Psoas muscle (tissue), 8 donors: ENCODE measurements around the gene FIG4. TPM values are rescaled to one million over a fixed set of nuclear protein-coding genes. Genes with fewer than 3 reads are reported as not detected.

Experiments
- ATAC-seq, 4 donors: fragments of 200-7000 bp; cut with Tn5 transposase; one replicate each; pipeline ENCODE4 v1.9.1; 2020; ENCODE audit warnings: moderate library complexity in 3 of 4, mild to moderate bottlenecking in 2 of 4
- DNase-seq, 2 donors: peaks; one replicate each; pipeline ENCODE4 v3.0.0-alpha.2; 2020
- H3K27ac ChIP-seq: fragments of 200-600 bp; one replicate; pipeline ENCODE4 v1.8.0; 2022
- H3K27me3 ChIP-seq, 3 donors: fragments of 200-600 bp in 1 of 3; one replicate each; pipeline versions ENCODE4 v1.6.1 to v1.8.0; 2013 to 2022; ENCODE audit warnings: low read length in 2 of 3, mild to moderate bottlenecking in 2 of 3, moderate library complexity in 1 of 3; ENCODE audit not compliant: insufficient read depth in 3 of 3
- H3K36me3 ChIP-seq, 2 donors: fragments of 200-600 bp in 1 of 2; one replicate each; pipeline versions ENCODE4 v1.6.1 to v1.8.0; 2013 to 2022; ENCODE audit warnings: low read depth in 1 of 2, mild to moderate bottlenecking in 1 of 2, moderate library complexity in 1 of 2; ENCODE audit not compliant: insufficient read depth in 1 of 2
- H3K4me1 ChIP-seq: fragments of 200-600 bp; one replicate; pipeline ENCODE4 v1.8.0; 2022
- H3K4me3 ChIP-seq: fragments of 200-600 bp; one replicate; pipeline ENCODE4 v1.8.0; 2022; ENCODE audit warnings: mild to moderate bottlenecking
- H3K9me3 ChIP-seq: fragments of 200-600 bp; one replicate; pipeline ENCODE4 v1.8.0; 2022
- WGBS, 3 donors: extraction: QIAGEN DNeasy Blood & Tissue Kit; methylation state at CpG; one replicate each; pipeline versions ENCODE4 v1.1.6 to v1.1.7; 2013; 5-methylcytosine and 5-hydroxymethylcytosine counted together
- intact Hi-C, 2 donors: fragments of 100-400 bp; cut with DNase I; formaldehyde crosslinking; loops; one replicate each; pipeline versions ENCODE4 v1.11.0 to v1.14.2; 2022
- long read RNA-seq, 2 donors: library from polyadenylated mRNA; unstranded; transcript quantifications; one replicate each; pipeline ENCODE4 v2.0.0, GENCODE V29; 2021
- polyA plus RNA-seq, 3 donors: library from polyadenylated mRNA; stranded (reverse); fragments of 200-250 nt; gene quantifications; one replicate each; pipeline ENCODE4 v1.2.3, GENCODE V29; 2013
- total RNA-seq, 4 donors: library from RNA; stranded (reverse); fragmentation: NEBNext Ultra II Directional in 2 of 4; extraction: Animal tissue kit (Norgen Biotek cat#: 25700) in 2 of 4; gene quantifications; one replicate each; pipeline versions ENCODE4 v1.2.1 to v1.2.4, GENCODE V29; 2021 to 2023
- TF ChIP-seq, protein P1 (sequence below): fragments of 200-600 bp; IDR thresholded peaks from one replicate; pipeline ENCODE4 v1.8.0; 2022; ENCODE audit warnings: antibody characterized with exemption
- donor health status: healthy with polysubstance abuse.
- donor health status: DM: no; HTN: no; CAD: no; lungs with moderate emphysema.
- donor health status: Bipolar disorder and iron deficiency.
- donor health status: healthy.
- donor health status: DM: yes; HTN: yes; CAD: no.
- donor health status: DM: no; HTN: no; CAD: no.
- donor health status: DM: no; HTN: no; CAD: no.
- donor health status: DM: yes; HTN: yes; CAD: no.

The FIG4 gene
- 10 to 100 TPM in 3 of 4 donors, 1 to 10 TPM in 1; 7.9 to 12.5 (median 11.2) TPM for total RNA-seq
- polyA plus RNA-seq: 1 to 10 TPM; 5.8 to 8.6 (median 7.5) TPM
- long read RNA-seq, donor 1, transcript FIG4-201 (23 exons, 3,011 nt): major isoform, 13 of 17 reads
- long read RNA-seq, donor 1, partial matches to known transcripts: 1 of 17 reads
- long read RNA-seq, donor 1, other reads (novel, unspliced or antisense): 3 of 17 reads
- long read RNA-seq, donor 2, transcript FIG4-201 (23 exons, 3,011 nt): major isoform, 9 of 15 reads
- long read RNA-seq, donor 2, partial matches to known transcripts: 1 of 15 reads
- long read RNA-seq, donor 2, other reads (novel, unspliced or antisense): 5 of 15 reads

DNA sequence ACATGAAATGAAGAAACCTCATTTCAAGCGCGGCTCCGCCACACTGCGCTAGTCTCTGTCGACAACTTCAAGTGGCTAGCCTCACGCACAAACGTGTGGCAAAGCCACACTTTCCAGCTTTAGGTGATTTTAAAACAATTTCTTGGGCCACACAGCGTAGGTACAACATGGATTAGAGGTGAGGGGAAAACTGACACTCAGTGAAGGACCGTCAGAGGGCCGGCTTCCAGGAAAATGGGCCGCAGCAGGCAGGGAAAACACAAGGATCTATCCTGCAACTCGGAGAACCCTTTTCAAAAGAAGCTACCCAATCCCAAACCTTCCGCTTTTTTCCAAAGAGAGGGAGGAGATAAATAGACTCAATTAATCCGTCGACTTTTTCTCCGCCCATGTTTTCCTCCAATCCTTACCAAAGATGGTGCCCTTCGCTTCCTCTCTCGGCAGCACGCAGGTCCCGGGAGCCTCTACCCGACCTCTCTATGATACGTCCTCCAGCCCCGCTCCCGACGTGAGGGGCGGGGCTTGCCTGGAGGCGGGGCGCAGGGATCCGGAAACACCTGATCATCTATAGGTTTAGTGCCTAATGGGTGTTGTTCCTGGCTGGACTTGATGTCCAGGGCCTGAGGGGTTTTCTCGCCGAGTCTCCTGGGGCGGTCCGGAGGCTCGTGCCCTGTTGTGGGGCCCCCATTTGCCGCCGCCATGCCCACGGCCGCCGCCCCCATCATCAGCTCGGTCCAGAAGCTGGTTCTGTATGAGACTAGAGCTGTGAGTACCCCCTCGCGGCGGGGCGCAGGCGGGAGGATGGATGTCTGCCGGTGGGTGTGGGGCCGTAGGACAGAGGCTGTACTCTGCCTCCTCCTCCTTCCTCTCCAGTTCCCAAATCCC, at the start of gene FIG4, which contains the start of gene AK9:
Gene FIG4, plus strand, starts transcription at position 560 of the 885 bp plus-strand sequence. Its CDS starts 140 bp downstream, at position 700.
Gene AK9, minus strand, starts transcription at position 466 of the 885 bp plus-strand sequence. CDS start 15,457 bp downstream, outside the sequence.
- 0% methylated on average over 39 to 47 of the region's 47 CpGs for WGBS, 3 donors
- ATAC-seq (peak; percentile 98 to 99 (median 99)), DNase-seq (peak; percentile 93 to 95)
- intact Hi-C loops: loop anchor here in 1 of 2 donors (5.0 kb wide), 1 partner anchor 491 kb away; the partner anchor contains the start of gene CDC40
- Histone ChIP-seq H3K9me3 (no peaks in the 10 kb centered on the region), H3K36me3 (peaks cover 0 to 4% of the 10 kb centered on the region in 2 donors), H3K4me1 (peaks cover 26% of the 10 kb centered on the region), H3K4me3 (peak within 1 kb of the TSS; percentile 88), H3K27ac (peak within 1 kb of the TSS; percentile 92), H3K27me3 (no peaks in the 10 kb centered on the region)
- TF ChIP-seq, protein P1, sequence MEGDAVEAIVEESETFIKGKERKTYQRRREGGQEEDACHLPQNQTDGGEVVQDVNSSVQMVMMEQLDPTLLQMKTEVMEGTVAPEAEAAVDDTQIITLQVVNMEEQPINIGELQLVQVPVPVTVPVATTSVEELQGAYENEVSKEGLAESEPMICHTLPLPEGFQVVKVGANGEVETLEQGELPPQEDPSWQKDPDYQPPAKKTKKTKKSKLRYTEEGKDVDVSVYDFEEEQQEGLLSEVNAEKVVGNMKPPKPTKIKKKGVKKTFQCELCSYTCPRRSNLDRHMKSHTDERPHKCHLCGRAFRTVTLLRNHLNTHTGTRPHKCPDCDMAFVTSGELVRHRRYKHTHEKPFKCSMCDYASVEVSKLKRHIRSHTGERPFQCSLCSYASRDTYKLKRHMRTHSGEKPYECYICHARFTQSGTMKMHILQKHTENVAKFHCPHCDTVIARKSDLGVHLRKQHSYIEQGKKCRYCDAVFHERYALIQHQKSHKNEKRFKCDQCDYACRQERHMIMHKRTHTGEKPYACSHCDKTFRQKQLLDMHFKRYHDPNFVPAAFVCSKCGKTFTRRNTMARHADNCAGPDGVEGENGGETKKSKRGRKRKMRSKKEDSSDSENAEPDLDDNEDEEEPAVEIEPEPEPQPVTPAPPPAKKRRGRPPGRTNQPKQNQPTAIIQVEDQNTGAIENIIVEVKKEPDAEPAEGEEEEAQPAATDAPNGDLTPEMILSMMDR: no peak

DNA sequence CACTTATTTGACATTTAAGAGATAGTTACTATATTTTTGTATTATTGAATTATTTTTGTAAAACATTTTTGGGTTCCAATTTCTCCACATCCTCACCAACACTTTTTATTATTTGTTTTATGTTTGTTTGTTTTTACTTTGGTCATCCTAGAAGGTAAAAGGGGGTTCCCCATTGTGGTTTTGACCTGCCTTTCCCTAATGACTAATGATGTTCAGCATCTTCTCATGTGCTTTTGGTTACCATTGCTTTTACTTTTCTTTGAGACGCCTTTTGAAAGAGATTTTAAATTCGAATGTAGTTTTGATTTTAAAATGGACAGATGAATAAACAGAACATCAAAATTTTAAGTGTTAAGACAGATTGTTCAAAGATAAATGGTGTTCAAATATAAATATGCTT, 47.0 kb upstream of the FIG4 start:
- Histone ChIP-seq H3K4me3 (no peak overlapping the region), H3K27me3 (no peaks in the 10 kb centered on the region), H3K4me1 (no peaks in the 10 kb centered on the region), H3K27ac (no peak overlapping the region), H3K9me3 (no peaks in the 10 kb centered on the region), H3K36me3 (peaks cover 0 to 27% of the 10 kb centered on the region in 2 donors)
- no peak for ATAC-seq
- 95 to 97% (median 96%) methylated on average over 2 of the region's 2 CpGs for WGBS, 3 donors
- no peak for DNase-seq
- intact Hi-C loops: no loop called here
- TF ChIP-seq, protein P1: no peak

DNA sequence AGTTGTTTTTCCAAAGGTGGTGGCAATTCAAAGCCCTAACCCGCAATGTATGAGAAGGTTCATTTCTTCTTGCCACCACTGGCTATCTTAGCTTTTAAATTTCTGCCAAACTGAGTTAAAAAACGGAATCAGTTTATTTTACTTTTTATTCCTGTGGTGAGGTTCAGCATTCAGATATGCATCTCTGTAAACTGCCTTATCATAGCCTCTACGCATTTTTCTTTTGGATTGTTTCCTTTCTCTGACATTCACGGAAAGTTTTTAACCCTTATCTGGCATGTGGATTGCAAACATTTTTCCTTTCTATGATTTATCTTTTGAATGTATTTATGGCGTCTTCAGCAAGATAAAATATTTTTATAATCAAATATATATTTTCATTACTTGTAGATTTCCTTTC, 37.8 kb upstream of the FIG4 start:
- Histone ChIP-seq H3K9me3 (no peaks in the 10 kb centered on the region), H3K36me3 (peaks cover 0 to 6% of the 10 kb centered on the region in 2 donors), H3K27me3 (no peaks in the 10 kb centered on the region), H3K4me3 (no peak overlapping the region), H3K27ac (no peak overlapping the region), H3K4me1 (no peaks in the 10 kb centered on the region)
- intact Hi-C loops: no loop called here
- WGBS, 3 donors: 78 to 82% (median 80%) methylated on average over 5 of the region's 5 CpGs
- DNase-seq (no peak), ATAC-seq (no peak)
- TF ChIP-seq, protein P1: no peak

- intact Hi-C loops: no loop called here
- H3K27ac ChIP-seq: no peak overlapping the region
- ATAC-seq (no peak), DNase-seq (no peak)
- WGBS, 3 donors: 86 to 94% (median 90%) methylated on average over 6 of the region's 6 CpGs
- peaks cover 0 to 10% of the 10 kb centered on the region in 2 donors for H3K36me3 ChIP-seq
- H3K27me3 ChIP-seq: no peaks in the 10 kb centered on the region
- H3K4me1 ChIP-seq: no peaks in the 10 kb centered on the region
- H3K4me3 ChIP-seq: no peak overlapping the region
- no peaks in the 10 kb centered on the region for H3K9me3 ChIP-seq
- TF ChIP-seq, protein P1: no peak
These were observed 35.3 kb upstream of the FIG4 start for GRCh38 chr6:109655761-109656262.
